HUES6 (cell line): Measurements from ENCODE around the gene EFNA2.

Experiments
- H3K27ac ChIP-seq: 2 replicates; pipeline ENCODE4 v1.7.0; 2013; ENCODE audit warnings: low read depth, mild to moderate bottlenecking, low read length, inconsistent platforms
- H3K27me3 ChIP-seq: 2 replicates; pipeline ENCODE4 v1.6.1; 2013; ENCODE audit warnings: low read length; ENCODE audit not compliant: control insufficient read depth, insufficient read depth
- H3K36me3 ChIP-seq: 2 replicates; pipeline ENCODE4 v1.6.1; 2013; ENCODE audit warnings: low read length; ENCODE audit not compliant: control insufficient read depth, insufficient read depth
- H3K4me1 ChIP-seq: 2 replicates; pipeline ENCODE4 v1.6.1; 2013; ENCODE audit warnings: low read length; ENCODE audit not compliant: control insufficient read depth, insufficient read depth
- H3K4me3 ChIP-seq: 2 replicates; pipeline ENCODE4 v1.5.1; 2013; ENCODE audit warnings: low read depth, low read length
- H3K9ac ChIP-seq: one replicate; pipeline ENCODE4 v1.6.1; 2013; ENCODE audit warnings: mild to moderate bottlenecking, low read length
- H3K9me3 ChIP-seq: 2 replicates; pipeline ENCODE4 v1.6.1; 2013; ENCODE audit warnings: low read depth, low read length; ENCODE audit not compliant: control insufficient read depth, insufficient read depth

EFNA2 gene

GRCh38 chr19:1343041-1343440 lies 57.4 kb downstream of the EFNA2 start:
- Histone ChIP-seq H3K4me3 (no peak overlapping the region), H3K27me3 (no peaks in the 10 kb centered on the region), H3K9ac (no peak overlapping the region), H3K36me3 (no peaks in the 10 kb centered on the region), H3K4me1 (no peaks in the 10 kb centered on the region), H3K27ac (no peak overlapping the region), H3K9me3 (no peaks in the 10 kb centered on the region)

- no peak overlapping the region for H3K4me3 ChIP-seq
- H3K9ac ChIP-seq: no peak overlapping the region
- H3K27me3 ChIP-seq: no peaks in the 10 kb centered on the region
- H3K36me3 ChIP-seq: no peaks in the 10 kb centered on the region
- H3K4me1 ChIP-seq: no peaks in the 10 kb centered on the region
- no peaks in the 10 kb centered on the region for H3K9me3 ChIP-seq
- no peak overlapping the region for H3K27ac ChIP-seq
Observed at GRCh38 chr19:1349211-1349610, 63.5 kb downstream of the EFNA2 start.

DNA sequence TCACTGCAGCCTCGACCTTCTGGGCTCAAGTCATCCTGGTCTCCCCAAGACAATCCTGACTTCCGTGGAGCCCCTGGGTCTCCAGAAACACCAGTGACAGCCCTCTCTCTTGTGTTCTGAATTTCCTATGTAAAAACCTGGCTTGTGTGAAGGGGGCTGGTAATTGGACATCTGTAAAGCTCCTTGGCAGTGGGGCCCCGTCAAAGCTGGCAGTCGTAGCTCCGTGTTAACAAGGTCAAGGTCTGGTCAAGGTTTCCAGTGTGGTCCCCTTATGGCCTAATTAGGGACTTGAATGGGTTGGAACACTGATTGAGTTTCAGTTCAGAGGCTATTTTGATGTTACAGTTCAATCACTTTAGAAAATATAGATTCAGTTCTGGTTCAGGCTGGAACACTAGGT lies 65.2 kb downstream of the EFNA2 start:
- no peak overlapping the region for H3K4me3 ChIP-seq
- no peak overlapping the region for H3K27ac ChIP-seq
- H3K27me3 ChIP-seq: no peaks in the 10 kb centered on the region
- peaks cover 3% of the 10 kb centered on the region; the same call in 1 of the 2 replicates for H3K4me1 ChIP-seq
- H3K9ac ChIP-seq: no peak overlapping the region
- no peaks in the 10 kb centered on the region for H3K9me3 ChIP-seq
- H3K36me3 ChIP-seq: no peaks in the 10 kb centered on the region
